Raji (cell line): Measurements from ENCODE around the gene ZC3HAV1.

ENCODE experiments used
- POLR2A ChIP-seq: IDR thresholded peaks from 2 replicates; pipeline ENCODE4 v1.6.1; 2011; ENCODE audit warnings: low read depth, low read length, control low read depth; ENCODE audit not compliant: insufficient read depth

ZC3HAV1 gene

GRCh38 chr7:139022286-139022685 is 87.2 kb downstream of the ZC3HAV1 start:
- no peak for TF ChIP-seq POLR2A

- TF ChIP-seq POLR2A = no peak
These were observed 90.6 kb downstream of the ZC3HAV1 start for GRCh38 chr7:139018910-139019309.

- TF ChIP-seq POLR2A = no peak
These were observed 92.5 kb downstream of the ZC3HAV1 start for GRCh38 chr7:139016931-139017511.

GRCh38 chr7:139011373-139011772 is 98.1 kb downstream of the ZC3HAV1 start:
- TF ChIP-seq POLR2A = no peak

GRCh38 chr7:139004321-139005090 is 105.0 kb downstream of the ZC3HAV1 start:
- no peak for TF ChIP-seq POLR2A

- no peak for TF ChIP-seq POLR2A
These were observed 110.1 kb downstream of the ZC3HAV1 start for GRCh38 chr7:138999414-138999813.
